ENCODE measurements around the gene ZNF319.
"Not testable (repeated sequence)": the region's sequence is repeated elsewhere in the genome, so short reads cannot be mapped to it uniquely, and the experiment has no call there.

DNA sequence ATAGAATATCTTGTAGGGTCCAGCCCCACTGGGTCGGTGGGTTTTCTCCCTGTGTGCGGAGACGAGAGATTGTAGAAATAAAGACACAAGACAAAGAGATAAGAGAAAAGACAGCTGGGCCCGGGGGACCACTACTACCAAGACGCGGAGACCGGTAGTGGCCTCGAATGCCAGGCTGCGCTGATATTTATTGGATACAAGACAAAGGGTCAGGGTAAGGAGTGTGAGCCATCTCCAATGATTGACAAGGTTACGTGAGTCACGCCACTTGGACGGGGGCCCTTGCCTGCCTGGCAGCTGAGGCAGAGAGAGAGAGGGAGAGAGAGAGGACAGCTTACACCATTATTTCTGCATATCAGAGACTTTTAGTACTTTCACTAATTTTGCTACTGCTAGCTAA lies 4.3 kb upstream of the ZNF319 start:
- TF ChIP-seq FOXM1 (IDR thresholded peaks at IDR 0.05; ENCODE audit: low read depth, low read length); RUNX3 (IDR thresholded peaks at IDR 0.05; ENCODE audit: low read length); SP1 (IDR thresholded peaks at IDR 0.05; ENCODE audit: low read depth, low read length): not testable (repeated sequence)
- TF ChIP-seq, protein P1, sequence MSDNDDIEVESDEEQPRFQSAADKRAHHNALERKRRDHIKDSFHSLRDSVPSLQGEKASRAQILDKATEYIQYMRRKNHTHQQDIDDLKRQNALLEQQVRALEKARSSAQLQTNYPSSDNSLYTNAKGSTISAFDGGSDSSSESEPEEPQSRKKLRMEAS (IDR thresholded peaks at IDR 0.05; ENCODE audit: low read depth, low read length) = not testable (repeated sequence)

All from GM12878 (cell line).